Measurements from ENCODE around the gene DYNLRB1. TPM values are rescaled to one million over a fixed set of nuclear protein-coding genes. Genes with fewer than 3 reads are reported as not detected.

Gene DYNLRB1
- total RNA-seq, 1 experiment from 2014 or later = 177 TPM

DNA sequence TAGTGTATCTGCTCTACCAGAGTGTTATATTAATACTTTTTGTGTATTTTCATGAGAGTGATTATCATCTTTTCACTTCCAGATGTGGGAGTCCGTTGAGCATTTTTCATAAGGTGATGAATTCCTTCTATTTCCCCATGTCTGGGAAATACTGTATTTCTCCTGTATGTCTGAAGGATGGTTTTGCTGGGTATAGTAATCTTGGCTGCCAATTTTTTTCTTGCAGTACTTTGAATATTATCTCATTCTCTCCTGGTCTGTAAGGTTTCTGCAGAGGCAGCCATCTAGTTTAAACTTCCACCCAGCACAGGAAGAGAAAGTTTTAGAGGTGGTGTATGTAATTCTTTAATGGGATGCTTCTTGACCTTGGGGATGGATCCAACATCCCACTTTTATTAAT lies 15.4 kb upstream of the DYNLRB1 start:
- TF ChIP-seq, protein P1, sequence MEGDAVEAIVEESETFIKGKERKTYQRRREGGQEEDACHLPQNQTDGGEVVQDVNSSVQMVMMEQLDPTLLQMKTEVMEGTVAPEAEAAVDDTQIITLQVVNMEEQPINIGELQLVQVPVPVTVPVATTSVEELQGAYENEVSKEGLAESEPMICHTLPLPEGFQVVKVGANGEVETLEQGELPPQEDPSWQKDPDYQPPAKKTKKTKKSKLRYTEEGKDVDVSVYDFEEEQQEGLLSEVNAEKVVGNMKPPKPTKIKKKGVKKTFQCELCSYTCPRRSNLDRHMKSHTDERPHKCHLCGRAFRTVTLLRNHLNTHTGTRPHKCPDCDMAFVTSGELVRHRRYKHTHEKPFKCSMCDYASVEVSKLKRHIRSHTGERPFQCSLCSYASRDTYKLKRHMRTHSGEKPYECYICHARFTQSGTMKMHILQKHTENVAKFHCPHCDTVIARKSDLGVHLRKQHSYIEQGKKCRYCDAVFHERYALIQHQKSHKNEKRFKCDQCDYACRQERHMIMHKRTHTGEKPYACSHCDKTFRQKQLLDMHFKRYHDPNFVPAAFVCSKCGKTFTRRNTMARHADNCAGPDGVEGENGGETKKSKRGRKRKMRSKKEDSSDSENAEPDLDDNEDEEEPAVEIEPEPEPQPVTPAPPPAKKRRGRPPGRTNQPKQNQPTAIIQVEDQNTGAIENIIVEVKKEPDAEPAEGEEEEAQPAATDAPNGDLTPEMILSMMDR (conservative IDR thresholded peaks at IDR 0.05; ENCODE audit: low read depth, low read length) = no peak
- TF ChIP-seq EZH2phosphoT487 (IDR thresholded peaks at IDR 0.05; ENCODE audit: borderline replicate concordance, low read length) = no peak
- TF ChIP-seq EZH2 (IDR thresholded peaks at IDR 0.05; ENCODE audit: low read length, unreplicated experiment) = no peak
- no peak overlapping the region for H3K27ac ChIP-seq (ENCODE audit: low read length)
- no peak overlapping the region for H3K9ac ChIP-seq (ENCODE audit: low read length)
- H3K4me1 ChIP-seq (ENCODE audit: insufficient read depth, low read length) = no peaks in the 10 kb centered on the region
- no peak overlapping the region for H3K4me3 ChIP-seq (ENCODE audit: low read length)
- POLR2A ChIA-PET (ENCODE audit: unreplicated experiment) = no interaction called here
- H3K27me3 ChIP-seq (ENCODE audit: low read length) = no peaks in the 10 kb centered on the region
- intact Hi-C loops (cut with micrococcal nuclease) = no loop called here
- H4K20me1 ChIP-seq (ENCODE audit: low read length) = peaks cover 4% of the 10 kb centered on the region; the same call in 1 of the 2 replicates
- H3K9me3 ChIP-seq (ENCODE audit: low read length) = no peaks in the 10 kb centered on the region
- no peak overlapping the region for H2AFZ ChIP-seq (ENCODE audit: low read length)
- no peak for DNase-seq
- H3F3A ChIP-seq (ENCODE audit: low read length, unreplicated experiment) = no peaks in the 10 kb centered on the region
- peaks cover 8% of the 10 kb centered on the region; the same call in 1 of the 2 replicates for H3K79me2 ChIP-seq (ENCODE audit: low read length)
- H3K36me3 ChIP-seq (ENCODE audit: low read depth, low read length) = peaks cover 33% of the 10 kb centered on the region
- no TSS peak for BruUV-seq (replicated peaks)
- ATAC-seq = no peak
- CTCF ChIA-PET = no interaction called here
- H3K4me2 ChIP-seq (ENCODE audit: low read length) = no peak overlapping the region
- no peaks in the 10 kb centered on the region for H3K9me2 ChIP-seq (replicated peaks; ENCODE audit: low read length)

DNA sequence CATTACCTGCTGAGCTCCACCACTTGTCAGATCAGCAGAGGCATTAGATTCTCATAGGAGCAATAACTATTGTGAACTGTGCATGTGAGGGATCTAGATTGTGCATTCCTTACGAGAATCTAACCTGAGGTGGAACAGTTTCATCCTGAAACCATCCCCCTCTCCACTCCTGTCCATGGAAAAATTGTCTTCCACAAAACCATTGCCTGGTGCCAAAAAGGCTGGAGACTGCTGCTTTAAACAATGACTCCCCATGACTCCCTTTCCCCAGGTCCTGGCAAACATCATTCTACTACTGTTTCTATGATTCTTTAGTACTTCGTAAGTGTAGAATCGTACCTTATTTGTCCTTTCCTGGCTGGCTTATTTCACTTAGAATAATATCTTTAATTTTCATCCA lies 9.7 kb upstream of the DYNLRB1 start:
- no peaks in the 10 kb centered on the region for H3K4me1 ChIP-seq (ENCODE audit: insufficient read depth, low read length)
- DNase-seq (no peak), ATAC-seq (no peak)
- no peaks in the 10 kb centered on the region for H3K9me2 ChIP-seq (replicated peaks; ENCODE audit: low read length)
- no peaks in the 10 kb centered on the region for H3F3A ChIP-seq (ENCODE audit: low read length, unreplicated experiment)
- TF ChIP-seq EZH2phosphoT487 (IDR thresholded peaks at IDR 0.05; ENCODE audit: borderline replicate concordance, low read length) = no peak
- TF ChIP-seq, protein P1 (conservative IDR thresholded peaks at IDR 0.05; ENCODE audit: low read depth, low read length) = no peak
- no peaks in the 10 kb centered on the region for H3K79me2 ChIP-seq (ENCODE audit: low read length)
- BruUV-seq (replicated peaks) = no TSS peak
- POLR2A ChIA-PET (ENCODE audit: unreplicated experiment) = no interaction called here
- CTCF ChIA-PET = no interaction called here
- no peak overlapping the region for H3K27ac ChIP-seq (ENCODE audit: low read length)
- H4K20me1 ChIP-seq (ENCODE audit: low read length) = no peaks in the 10 kb centered on the region
- no peak overlapping the region for H2AFZ ChIP-seq (ENCODE audit: low read length)
- peaks cover 37% of the 10 kb centered on the region for H3K36me3 ChIP-seq (ENCODE audit: low read depth, low read length)
- no peaks in the 10 kb centered on the region for H3K27me3 ChIP-seq (ENCODE audit: low read length)
- no peak overlapping the region for H3K9ac ChIP-seq (ENCODE audit: low read length)
- no peaks in the 10 kb centered on the region for H3K9me3 ChIP-seq (ENCODE audit: low read length)
- intact Hi-C loops (cut with micrococcal nuclease) = no loop called here
- H3K4me2 ChIP-seq (ENCODE audit: low read length) = no peak overlapping the region
- no peak overlapping the region for H3K4me3 ChIP-seq (ENCODE audit: low read length)

GRCh38 chr20:34507702-34508413 lies 8.4 kb upstream of the DYNLRB1 start:
- Histone ChIP-seq H3K9me2 (replicated peaks; ENCODE audit: low read length) (no peaks in the 10 kb centered on the region), H3K36me3 (ENCODE audit: low read depth, low read length) (peaks cover 37% of the 10 kb centered on the region), H3K27ac (ENCODE audit: low read length) (no peak overlapping the region), H2AFZ (ENCODE audit: low read length) (no peak overlapping the region), H3K9ac (ENCODE audit: low read length) (no peak overlapping the region), H3F3A (ENCODE audit: low read length, unreplicated experiment) (no peaks in the 10 kb centered on the region), H3K4me2 (ENCODE audit: low read length) (no peak overlapping the region), H3K4me1 (ENCODE audit: insufficient read depth, low read length) (peaks cover 4% of the 10 kb centered on the region), H4K20me1 (ENCODE audit: low read length) (no peaks in the 10 kb centered on the region), H3K9me3 (ENCODE audit: low read length) (no peaks in the 10 kb centered on the region), H3K4me3 (ENCODE audit: low read length) (no peak overlapping the region), H3K79me2 (ENCODE audit: low read length) (no peaks in the 10 kb centered on the region), H3K27me3 (ENCODE audit: low read length) (no peaks in the 10 kb centered on the region)
- TF ChIP-seq EZH2 (IDR thresholded peaks at IDR 0.05; ENCODE audit: low read length, unreplicated experiment) (no peak), EZH2phosphoT487 (IDR thresholded peaks at IDR 0.05; ENCODE audit: borderline replicate concordance, low read length) (no peak)
- TF ChIP-seq, protein P1 (conservative IDR thresholded peaks at IDR 0.05; ENCODE audit: low read depth, low read length) = no peak
- intact Hi-C loops (cut with micrococcal nuclease) = no loop called here
- ChIA-PET POLR2A (ENCODE audit: unreplicated experiment) (interaction anchor here (0.6 kb wide), 1 partner anchor 12 kb away, joined by 3 read pairs; no protein-coding TSS in a partner anchor), CTCF (no interaction called here)
- no peak for ATAC-seq
- no peak for DNase-seq
- BruUV-seq (replicated peaks) = TSS peak; percentile 14
